ENCODE data around the gene CDH13. TPM values are rescaled to one million over a fixed set of nuclear protein-coding genes. Genes with fewer than 3 reads are reported as not detected.

Gene CDH13
- total RNA-seq, 1 donor from 2014 or later = 161 TPM

DNA sequence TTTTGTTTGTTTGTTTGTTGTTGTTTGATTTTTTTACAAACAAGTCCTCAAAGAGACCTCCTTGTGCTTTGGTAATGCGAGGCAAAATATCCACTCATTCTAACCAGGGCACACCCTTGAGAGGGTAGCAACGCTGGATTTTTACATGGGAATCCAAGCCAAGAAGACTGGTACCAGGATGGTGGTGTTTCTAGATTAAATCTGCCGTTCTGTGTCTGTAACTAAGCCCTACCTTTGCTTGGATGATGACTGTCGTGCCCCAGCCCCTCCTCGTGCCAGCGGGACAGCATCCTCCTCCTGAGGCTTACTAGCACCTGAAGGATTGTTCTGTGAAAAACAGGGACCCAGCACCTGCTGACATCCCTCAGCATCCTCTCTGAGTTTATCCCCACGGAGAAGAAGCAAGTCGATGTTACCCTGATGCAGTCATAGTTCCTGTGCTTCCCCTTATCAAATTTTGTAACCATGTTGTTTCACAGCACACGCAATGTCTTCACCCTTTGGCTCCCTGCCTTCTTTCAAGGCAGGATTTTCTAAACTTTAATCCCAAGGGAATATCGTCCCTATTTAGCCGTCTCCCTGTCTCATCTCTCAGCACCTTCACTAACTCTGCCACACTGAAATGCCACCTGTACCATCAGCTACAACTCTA is 1175.9 kb downstream of the CDH13 start:
- intact Hi-C loops (cut with micrococcal nuclease) = no loop called here
- TF ChIP-seq, protein P1, sequence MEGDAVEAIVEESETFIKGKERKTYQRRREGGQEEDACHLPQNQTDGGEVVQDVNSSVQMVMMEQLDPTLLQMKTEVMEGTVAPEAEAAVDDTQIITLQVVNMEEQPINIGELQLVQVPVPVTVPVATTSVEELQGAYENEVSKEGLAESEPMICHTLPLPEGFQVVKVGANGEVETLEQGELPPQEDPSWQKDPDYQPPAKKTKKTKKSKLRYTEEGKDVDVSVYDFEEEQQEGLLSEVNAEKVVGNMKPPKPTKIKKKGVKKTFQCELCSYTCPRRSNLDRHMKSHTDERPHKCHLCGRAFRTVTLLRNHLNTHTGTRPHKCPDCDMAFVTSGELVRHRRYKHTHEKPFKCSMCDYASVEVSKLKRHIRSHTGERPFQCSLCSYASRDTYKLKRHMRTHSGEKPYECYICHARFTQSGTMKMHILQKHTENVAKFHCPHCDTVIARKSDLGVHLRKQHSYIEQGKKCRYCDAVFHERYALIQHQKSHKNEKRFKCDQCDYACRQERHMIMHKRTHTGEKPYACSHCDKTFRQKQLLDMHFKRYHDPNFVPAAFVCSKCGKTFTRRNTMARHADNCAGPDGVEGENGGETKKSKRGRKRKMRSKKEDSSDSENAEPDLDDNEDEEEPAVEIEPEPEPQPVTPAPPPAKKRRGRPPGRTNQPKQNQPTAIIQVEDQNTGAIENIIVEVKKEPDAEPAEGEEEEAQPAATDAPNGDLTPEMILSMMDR (IDR thresholded peaks at IDR 0.05; ENCODE audit: borderline replicate concordance) = no peak
- Histone ChIP-seq H3K27me3 (ENCODE audit: low read depth) (no peaks in the 10 kb centered on the region), H3K4me1 (peaks cover 13% of the 10 kb centered on the region), H3K9me3 (replicated peaks) (no peaks in the 10 kb centered on the region), H3K4me3 (peak overlapping the region; percentile 54), H3K36me3 (no peaks in the 10 kb centered on the region), H3K27ac (replicated peaks) (peak overlapping the region; percentile 51)
- DNase-seq = no peak

DNA sequence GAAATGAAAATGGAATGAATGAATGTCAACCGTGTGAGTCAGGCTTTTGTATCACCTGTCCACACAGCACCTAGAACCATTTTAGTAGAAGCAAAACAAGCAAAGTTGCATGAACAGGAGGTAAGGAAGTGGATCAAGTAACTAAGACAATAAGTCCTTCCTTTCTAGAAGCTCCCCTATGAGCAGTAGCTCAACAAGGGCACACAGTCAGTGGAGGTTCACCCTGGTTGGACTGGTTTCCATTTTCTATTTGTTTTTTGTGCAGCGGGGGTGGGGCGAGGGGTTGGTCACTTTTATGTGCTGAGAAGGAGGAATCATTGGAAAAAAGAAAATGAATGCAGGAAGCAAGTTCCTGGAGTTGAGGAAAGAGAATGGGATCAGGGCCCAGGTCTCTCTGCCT is 1177.0 kb downstream of the CDH13 start:
- no peak for DNase-seq
- Histone ChIP-seq H3K9me3 (replicated peaks) (no peaks in the 10 kb centered on the region), H3K4me1 (peaks cover 23% of the 10 kb centered on the region), H3K27me3 (ENCODE audit: low read depth) (no peaks in the 10 kb centered on the region), H3K36me3 (no peaks in the 10 kb centered on the region), H3K4me3 (no peak overlapping the region), H3K27ac (replicated peaks) (no peak overlapping the region)
- TF ChIP-seq, protein P1 (IDR thresholded peaks at IDR 0.05; ENCODE audit: borderline replicate concordance) = no peak
- intact Hi-C loops (cut with micrococcal nuclease) = no loop called here

DNA sequence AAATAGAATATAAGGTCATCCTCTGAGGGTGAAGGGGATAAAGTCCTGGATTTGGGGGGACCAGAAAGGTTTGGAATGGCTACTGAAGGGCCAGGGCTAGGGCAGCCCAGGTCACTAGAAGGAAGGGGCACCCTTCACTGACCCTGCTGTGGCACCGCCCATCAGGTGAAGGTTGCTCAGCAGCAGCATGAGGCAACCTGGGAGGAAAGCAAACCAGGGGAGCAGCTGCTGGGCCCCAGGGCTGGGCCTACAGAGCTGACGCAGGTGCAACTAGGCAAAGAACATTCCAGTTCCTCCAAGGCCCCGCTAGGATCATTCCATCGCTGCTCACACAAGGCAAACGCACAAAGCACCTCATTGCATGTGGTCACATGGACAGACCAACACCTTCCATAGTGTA is 1177.6 kb downstream of the CDH13 start:
- Histone ChIP-seq H3K27ac (replicated peaks) (no peak overlapping the region), H3K27me3 (ENCODE audit: low read depth) (no peaks in the 10 kb centered on the region), H3K4me3 (no peak overlapping the region), H3K36me3 (peaks cover 2% of the 10 kb centered on the region), H3K9me3 (replicated peaks) (no peaks in the 10 kb centered on the region), H3K4me1 (peaks cover 28% of the 10 kb centered on the region)
- TF ChIP-seq, protein P1 (IDR thresholded peaks at IDR 0.05; ENCODE audit: borderline replicate concordance) = no peak
- intact Hi-C loops (cut with micrococcal nuclease) = no loop called here
- no peak for DNase-seq

DNA sequence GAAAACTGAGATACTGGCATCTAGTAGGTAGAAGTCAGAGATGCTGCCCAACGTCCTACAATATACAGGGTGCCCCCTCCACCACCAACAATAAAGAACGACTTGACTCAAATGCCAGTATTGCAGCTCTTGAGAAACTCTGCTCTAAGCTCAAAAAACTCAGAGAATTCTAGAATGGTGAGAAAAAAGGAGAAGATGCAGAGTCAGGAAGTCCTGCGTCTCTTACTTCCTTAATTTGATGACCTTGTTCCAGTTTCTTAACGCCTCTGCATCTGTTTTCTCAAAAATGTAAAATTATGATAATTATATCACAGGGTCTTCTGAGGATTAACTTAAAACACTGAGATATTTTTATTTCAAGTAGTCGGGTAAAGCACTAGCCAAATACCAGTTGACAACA is 1179.3 kb downstream of the CDH13 start:
- no peaks in the 10 kb centered on the region for H3K27me3 ChIP-seq (ENCODE audit: low read depth)
- no peaks in the 10 kb centered on the region for H3K9me3 ChIP-seq (replicated peaks)
- TF ChIP-seq, protein P1 (IDR thresholded peaks at IDR 0.05; ENCODE audit: borderline replicate concordance) = no peak
- peaks cover 17% of the 10 kb centered on the region for H3K36me3 ChIP-seq
- H3K4me1 ChIP-seq = peaks cover 45% of the 10 kb centered on the region
- H3K27ac ChIP-seq (replicated peaks) = peak overlapping the region; percentile 9
- intact Hi-C loops (cut with micrococcal nuclease) = no loop called here
- H3K4me3 ChIP-seq = no peak overlapping the region
- DNase-seq = no peak

DNA sequence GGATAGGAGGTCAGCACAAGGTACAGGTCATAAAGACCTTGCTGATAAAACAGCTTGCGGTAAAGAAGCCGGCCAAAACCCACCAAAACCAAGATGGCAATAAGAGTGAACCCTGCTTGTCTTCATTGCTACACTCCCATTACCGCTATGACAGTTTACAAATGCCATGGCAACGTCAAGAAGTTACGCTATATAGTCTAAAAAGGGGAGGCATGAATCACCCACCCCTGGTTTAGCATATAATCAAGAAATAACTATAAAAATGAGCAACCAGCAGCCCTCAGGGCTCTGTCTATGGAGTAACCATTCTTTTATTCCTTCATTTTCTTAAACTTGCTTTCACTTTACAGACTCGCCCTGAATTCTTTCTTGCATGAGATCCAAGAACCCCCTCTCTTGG is 1180.0 kb downstream of the CDH13 start:
- Histone ChIP-seq H3K27me3 (ENCODE audit: low read depth) (no peaks in the 10 kb centered on the region), H3K4me1 (peaks cover 52% of the 10 kb centered on the region), H3K9me3 (replicated peaks) (no peaks in the 10 kb centered on the region), H3K36me3 (peaks cover 24% of the 10 kb centered on the region), H3K4me3 (no peak overlapping the region), H3K27ac (replicated peaks) (no peak overlapping the region)
- TF ChIP-seq, protein P1 (IDR thresholded peaks at IDR 0.05; ENCODE audit: borderline replicate concordance) = no peak
- DNase-seq = no peak
- intact Hi-C loops (cut with micrococcal nuclease) = no loop called here

Measured in left ventricle myocardium inferior (tissue), 1 donor.